ENCODE measurements around the gene TFPI2. TPM values are rescaled to one million over a fixed set of nuclear protein-coding genes. Genes with fewer than 3 reads are reported as not detected.

Gene TFPI2, protein sequence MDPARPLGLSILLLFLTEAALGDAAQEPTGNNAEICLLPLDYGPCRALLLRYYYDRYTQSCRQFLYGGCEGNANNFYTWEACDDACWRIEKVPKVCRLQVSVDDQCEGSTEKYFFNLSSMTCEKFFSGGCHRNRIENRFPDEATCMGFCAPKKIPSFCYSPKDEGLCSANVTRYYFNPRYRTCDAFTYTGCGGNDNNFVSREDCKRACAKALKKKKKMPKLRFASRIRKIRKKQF
- 4.7 TPM for polyA plus RNA-seq (2013, experiment 1 of 2)
- polyA plus RNA-seq (2013, experiment 2 of 2), result 5.2 TPM

DNA sequence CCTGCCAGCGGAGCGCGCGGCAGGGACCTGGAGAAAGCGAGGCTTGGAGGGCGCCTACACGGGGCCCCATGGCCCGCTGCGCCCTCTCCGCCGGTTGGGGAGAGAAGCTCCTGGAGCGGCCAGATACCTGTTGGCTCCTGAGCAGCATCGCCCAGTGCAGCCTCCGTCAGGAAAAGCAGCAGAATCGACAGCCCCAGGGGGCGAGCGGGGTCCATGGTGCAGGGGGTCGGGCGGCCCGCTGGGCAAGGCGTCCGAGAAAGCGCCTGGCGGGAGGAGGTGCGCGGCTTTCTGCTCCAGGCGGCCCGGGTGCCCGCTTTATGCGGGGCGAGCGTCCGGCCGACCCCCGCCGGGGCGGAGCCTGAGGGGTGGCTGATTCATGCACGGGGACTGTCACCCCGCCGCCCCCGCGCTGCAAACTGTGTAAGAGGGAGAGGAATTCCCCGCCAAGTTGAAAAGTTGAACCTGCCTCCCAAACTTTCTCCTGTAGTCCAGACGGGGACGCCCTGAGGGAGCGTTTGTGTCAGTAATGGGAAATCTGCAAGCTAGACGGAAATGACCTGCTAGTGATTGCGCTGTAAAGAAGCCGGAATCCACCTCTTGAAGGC lies at the start of gene TFPI2:
TSS of gene TFPI2 (minus strand) at position 290 of the 605 bp plus-strand sequence. CDS start at position 215, 75 bp downstream.
- no peak within 1 kb of the TSS for H2AK5ac ChIP-seq (ENCODE audit: low read depth, low read length)
- peak within 1 kb of the TSS; percentile 58 for H2BK12ac ChIP-seq (ENCODE audit: low read length)
- H3K23ac ChIP-seq (ENCODE audit: low read depth, low read length, poor library complexity), result no peak within 1 kb of the TSS
- H3K79me1 ChIP-seq (ENCODE audit: low read depth, low read length), result no peaks in the 10 kb centered on the region
- no peak within 1 kb of the TSS for H3K27ac ChIP-seq (replicated peaks; ENCODE audit: low read length)
- peaks cover 0 to 27% of the 10 kb centered on the region in 2 donors for H3K36me3 ChIP-seq (replicated peaks in 1 of 2; ENCODE audit: control insufficient read depth in 2 of 2, insufficient read depth in 2 of 2, low read length in 2 of 2)
- H3K27me3 ChIP-seq (ENCODE audit: control insufficient read depth in 3 of 3, insufficient read depth in 3 of 3, low read depth in 1 of 3, low read length in 3 of 3), result peaks cover 0 to 10% (median 0%) of the 10 kb centered on the region in 3 experiments
- H3K4ac ChIP-seq (ENCODE audit: low read length), result no peak within 1 kb of the TSS
- H4K91ac ChIP-seq (ENCODE audit: low read depth, low read length, poor library complexity), result no peak within 1 kb of the TSS
- H2BK5ac ChIP-seq (ENCODE audit: low read length), result no peak within 1 kb of the TSS
- peak within 1 kb of the TSS; percentile 98 for H3K4me2 ChIP-seq (ENCODE audit: insufficient read depth, low read length, poor library complexity, severe bottlenecking)
- no peaks in the 10 kb centered on the region for H3K4me1 ChIP-seq (ENCODE audit: control insufficient read depth in 2 of 2, insufficient read depth in 1 of 2, low read depth in 1 of 2, low read length in 2 of 2)
- peak within 1 kb of the TSS; percentile 26 for H2BK15ac ChIP-seq (ENCODE audit: low read length)
- no peak within 1 kb of the TSS for H4K8ac ChIP-seq (ENCODE audit: low read depth, low read length)
- peak within 1 kb of the TSS; percentile 94 for H2BK120ac ChIP-seq (ENCODE audit: low read depth, low read length)
- peak; percentile 49 for DNase-seq (ENCODE audit: low spot score)
- H2AFZ ChIP-seq (ENCODE audit: low read length), result peak within 1 kb of the TSS; percentile 95
- no CpG with 5 or more reads among the region's 49 CpGs for WGBS, 2 donors (ENCODE audit: extremely low coverage in 2 of 2, insufficient read length in 2 of 2, insufficient replicate concordance in 1 of 2)
- H3K18ac ChIP-seq (ENCODE audit: low read length), result peak within 1 kb of the TSS; percentile 96
- H3K9me3 ChIP-seq (replicated peaks in 1 of 2; ENCODE audit: control insufficient read depth in 2 of 2, insufficient read depth in 1 of 2, low read depth in 1 of 2, low read length in 2 of 2), result no peaks in the 10 kb centered on the region
- H3K9ac ChIP-seq (ENCODE audit: low read depth, low read length, poor library complexity), result peak within 1 kb of the TSS; percentile 81
- H3K14ac ChIP-seq (ENCODE audit: low read length), result no peak within 1 kb of the TSS
- peak within 1 kb of the TSS; percentile 76 to 86 for H3K4me3 ChIP-seq (ENCODE audit: low read length in 2 of 2)

- Histone ChIP-seq H3K36me3 (replicated peaks in 1 of 2; ENCODE audit: control insufficient read depth in 2 of 2, insufficient read depth in 2 of 2, low read length in 2 of 2) (no peaks in the 10 kb centered on the region), H3K14ac (ENCODE audit: low read length) (no peak overlapping the region), H3K9ac (ENCODE audit: low read depth, low read length, poor library complexity) (no peak overlapping the region), H3K27ac (replicated peaks; ENCODE audit: low read length) (no peak overlapping the region), H2BK5ac (ENCODE audit: low read length) (no peak overlapping the region), H2AFZ (ENCODE audit: low read length) (no peak overlapping the region), H4K8ac (ENCODE audit: low read depth, low read length) (no peak overlapping the region), H3K27me3 (ENCODE audit: control insufficient read depth in 3 of 3, insufficient read depth in 3 of 3, low read depth in 1 of 3, low read length in 3 of 3) (no peaks in the 10 kb centered on the region), H3K18ac (ENCODE audit: low read length) (no peak overlapping the region), H3K4me2 (ENCODE audit: insufficient read depth, low read length, poor library complexity, severe bottlenecking) (no peak overlapping the region), H3K9me3 (replicated peaks in 1 of 2; ENCODE audit: control insufficient read depth in 2 of 2, insufficient read depth in 1 of 2, low read depth in 1 of 2, low read length in 2 of 2) (no peaks in the 10 kb centered on the region), H3K4me1 (ENCODE audit: control insufficient read depth in 2 of 2, insufficient read depth in 1 of 2, low read depth in 1 of 2, low read length in 2 of 2) (no peaks in the 10 kb centered on the region), H3K79me1 (ENCODE audit: low read depth, low read length) (no peaks in the 10 kb centered on the region), H3K4me3 (ENCODE audit: low read length in 2 of 2) (no peak overlapping the region), H3K23ac (ENCODE audit: low read depth, low read length, poor library complexity) (no peak overlapping the region), H2BK120ac (ENCODE audit: low read depth, low read length) (no peak overlapping the region), H2BK12ac (ENCODE audit: low read length) (no peak overlapping the region), H3K4ac (ENCODE audit: low read length) (no peak overlapping the region), H4K91ac (ENCODE audit: low read depth, low read length, poor library complexity) (no peak overlapping the region), H2AK5ac (ENCODE audit: low read depth, low read length) (no peak overlapping the region), H2BK15ac (ENCODE audit: low read length) (no peak overlapping the region)
- no peak for DNase-seq (ENCODE audit: low spot score)
These were observed 47.7 kb upstream of the TFPI2 start for GRCh38 chr7:93938293-93938692.

GRCh38 chr7:93937818-93938217 lies 47.3 kb upstream of the TFPI2 start:
- Histone ChIP-seq H3K79me1 (ENCODE audit: low read depth, low read length) (no peaks in the 10 kb centered on the region), H2BK15ac (ENCODE audit: low read length) (no peak overlapping the region), H3K27ac (replicated peaks; ENCODE audit: low read length) (no peak overlapping the region), H2BK12ac (ENCODE audit: low read length) (no peak overlapping the region), H3K27me3 (ENCODE audit: control insufficient read depth in 3 of 3, insufficient read depth in 3 of 3, low read depth in 1 of 3, low read length in 3 of 3) (no peaks in the 10 kb centered on the region), H3K4me3 (ENCODE audit: low read length in 2 of 2) (no peak overlapping the region), H2AK5ac (ENCODE audit: low read depth, low read length) (no peak overlapping the region), H2AFZ (ENCODE audit: low read length) (no peak overlapping the region), H4K8ac (ENCODE audit: low read depth, low read length) (no peak overlapping the region), H3K9me3 (replicated peaks in 1 of 2; ENCODE audit: control insufficient read depth in 2 of 2, insufficient read depth in 1 of 2, low read depth in 1 of 2, low read length in 2 of 2) (no peaks in the 10 kb centered on the region), H3K14ac (ENCODE audit: low read length) (no peak overlapping the region), H3K18ac (ENCODE audit: low read length) (no peak overlapping the region), H3K4me1 (ENCODE audit: control insufficient read depth in 2 of 2, insufficient read depth in 1 of 2, low read depth in 1 of 2, low read length in 2 of 2) (no peaks in the 10 kb centered on the region), H3K4me2 (ENCODE audit: insufficient read depth, low read length, poor library complexity, severe bottlenecking) (no peak overlapping the region), H2BK120ac (ENCODE audit: low read depth, low read length) (no peak overlapping the region), H3K36me3 (replicated peaks in 1 of 2; ENCODE audit: control insufficient read depth in 2 of 2, insufficient read depth in 2 of 2, low read length in 2 of 2) (no peaks in the 10 kb centered on the region), H3K4ac (ENCODE audit: low read length) (no peak overlapping the region), H4K91ac (ENCODE audit: low read depth, low read length, poor library complexity) (no peak overlapping the region), H3K23ac (ENCODE audit: low read depth, low read length, poor library complexity) (no peak overlapping the region), H3K9ac (ENCODE audit: low read depth, low read length, poor library complexity) (no peak overlapping the region), H2BK5ac (ENCODE audit: low read length) (no peak overlapping the region)
- no peak for DNase-seq (ENCODE audit: low spot score)
- WGBS, 2 donors (ENCODE audit: extremely low coverage in 2 of 2, insufficient read length in 2 of 2, insufficient replicate concordance in 1 of 2), result no CpG with 5 or more reads among the region's 1 CpG

DNA sequence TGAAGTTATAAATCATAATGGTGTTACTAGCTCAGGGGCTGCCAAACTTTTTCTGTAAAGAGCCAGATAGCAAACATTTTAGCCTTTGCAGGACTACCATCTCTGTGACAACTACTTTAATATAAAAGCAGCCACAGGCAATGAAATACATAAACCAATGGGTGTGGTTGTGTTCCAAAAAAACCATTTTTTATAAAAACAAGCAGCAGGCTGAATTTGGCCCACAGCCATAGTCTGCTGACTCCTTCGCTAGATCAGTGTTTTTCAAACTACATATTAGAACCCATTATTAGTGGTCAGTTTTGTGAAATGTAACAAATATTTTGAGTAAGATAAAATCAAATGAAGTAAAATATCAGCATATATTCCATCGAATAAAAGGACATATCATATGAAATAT lies 44.5 kb upstream of the TFPI2 start:
- Histone ChIP-seq H2BK15ac (ENCODE audit: low read length) (no peak overlapping the region), H3K4me1 (ENCODE audit: control insufficient read depth in 2 of 2, insufficient read depth in 1 of 2, low read depth in 1 of 2, low read length in 2 of 2) (no peaks in the 10 kb centered on the region), H3K23ac (ENCODE audit: low read depth, low read length, poor library complexity) (no peak overlapping the region), H2BK12ac (ENCODE audit: low read length) (no peak overlapping the region), H4K91ac (ENCODE audit: low read depth, low read length, poor library complexity) (no peak overlapping the region), H3K9ac (ENCODE audit: low read depth, low read length, poor library complexity) (no peak overlapping the region), H3K14ac (ENCODE audit: low read length) (no peak overlapping the region), H2BK120ac (ENCODE audit: low read depth, low read length) (no peak overlapping the region), H3K79me1 (ENCODE audit: low read depth, low read length) (no peaks in the 10 kb centered on the region), H3K4me3 (ENCODE audit: low read length in 2 of 2) (no peak overlapping the region), H2AFZ (ENCODE audit: low read length) (no peak overlapping the region), H3K27ac (replicated peaks; ENCODE audit: low read length) (no peak overlapping the region), H3K18ac (ENCODE audit: low read length) (no peak overlapping the region), H2BK5ac (ENCODE audit: low read length) (no peak overlapping the region), H3K27me3 (ENCODE audit: control insufficient read depth in 3 of 3, insufficient read depth in 3 of 3, low read depth in 1 of 3, low read length in 3 of 3) (no peaks in the 10 kb centered on the region), H3K4me2 (ENCODE audit: insufficient read depth, low read length, poor library complexity, severe bottlenecking) (no peak overlapping the region), H3K36me3 (replicated peaks in 1 of 2; ENCODE audit: control insufficient read depth in 2 of 2, insufficient read depth in 2 of 2, low read length in 2 of 2) (no peaks in the 10 kb centered on the region), H3K4ac (ENCODE audit: low read length) (no peak overlapping the region), H3K9me3 (replicated peaks in 1 of 2; ENCODE audit: control insufficient read depth in 2 of 2, insufficient read depth in 1 of 2, low read depth in 1 of 2, low read length in 2 of 2) (no peaks in the 10 kb centered on the region), H4K8ac (ENCODE audit: low read depth, low read length) (no peak overlapping the region), H2AK5ac (ENCODE audit: low read depth, low read length) (no peak overlapping the region)
- DNase-seq (ENCODE audit: low spot score), result no peak
- WGBS, 2 donors (ENCODE audit: extremely low coverage in 2 of 2, insufficient read length in 2 of 2, insufficient replicate concordance in 1 of 2), result no CpG with 5 or more reads among the region's 2 CpGs

Data from neuronal stem cell (in vitro differentiated cells).